Caco-2 (cell line): ENCODE results near the gene ITPRIPL2. TPM values are rescaled to one million over a fixed set of nuclear protein-coding genes. Genes with fewer than 3 reads are reported as not detected.

Experiments
- BruUV-seq: library from RNA; stranded (reverse); fragments of 400-500 nt; replicated peaks from 2 replicates; lab custom pipeline; 2021; lab: Mats Ljungman, UMichigan
- CTCF ChIA-PET: fragments of 300-600 bp; sonication (Branson Sonifier 250); formaldehyde crosslinking; loops from one replicate; lab custom pipeline; 2022; ENCODE audit warnings: antibody characterized with exemption; lab: Charles Lee
- POLR2A ChIA-PET: fragments of 300-600 bp; sonication (Branson Sonifier 250); formaldehyde crosslinking; loops from one replicate; lab custom pipeline; 2022; ENCODE audit warnings: antibody characterized with exemption; lab: Charles Lee
- DNase-seq, 2 experiments: peaks; one replicate each; pipeline versions ENCODE4 v3.0.0 to v3.0.0-alpha.2; 2020 to 2022
- H3K27me3 ChIP-seq: replicated peaks from 2 replicates; pipeline ENCODE4 v1.6.0; 2011; ENCODE audit warnings: low read length; ENCODE audit not compliant: control insufficient read depth, insufficient read depth
- H3K36me3 ChIP-seq: 2 replicates; pipeline ENCODE4 v1.5.1; 2011; ENCODE audit warnings: low read length; ENCODE audit not compliant: control insufficient read depth, insufficient read depth
- H3K4me1 ChIP-seq: fragments of 250-450 bp; sonication (Bioruptor Pico); 2 replicates; pipeline ENCODE4 v1.5.1; 2020; ENCODE audit warnings: mild to moderate bottlenecking
- H3K4me3 ChIP-seq: 2 replicates; pipeline ENCODE4 v1.5.1; 2011; ENCODE audit warnings: low read depth, mild to moderate bottlenecking, control low read depth, low read length
- H3K9me3 ChIP-seq: fragments of 250-450 bp; sonication (Bioruptor Pico); 2 replicates; pipeline ENCODE4 v1.5.1; 2020; ENCODE audit warnings: mild to moderate bottlenecking, moderate library complexity
- H3K27ac Mint-ChIP-seq: one replicate; pipeline ENCODE4 v1.8.0; 2022; ENCODE audit warnings: mixed read lengths; ENCODE audit not compliant: unreplicated experiment
- H3K27me3 Mint-ChIP-seq: one replicate; pipeline ENCODE4 v1.8.0; 2022; ENCODE audit warnings: mixed read lengths; ENCODE audit not compliant: insufficient read depth, unreplicated experiment
- H3K36me3 Mint-ChIP-seq: one replicate; pipeline ENCODE4 v1.8.0; 2022; ENCODE audit warnings: mild to moderate bottlenecking, mixed read lengths; ENCODE audit not compliant: insufficient read depth, unreplicated experiment
- H3K4me1 Mint-ChIP-seq: one replicate; pipeline ENCODE4 v1.8.0; 2022; ENCODE audit warnings: low read depth, mixed read lengths; ENCODE audit not compliant: unreplicated experiment
- H3K4me3 Mint-ChIP-seq: one replicate; pipeline ENCODE4 v1.8.0; 2022; ENCODE audit warnings: mild to moderate bottlenecking, moderate library complexity, mixed read lengths; ENCODE audit not compliant: unreplicated experiment
- H3K9me3 Mint-ChIP-seq: one replicate; pipeline ENCODE4 v1.8.0; 2022; ENCODE audit warnings: mixed read lengths; ENCODE audit not compliant: unreplicated experiment
- intact Hi-C: fragments of 100-400 bp; cut with micrococcal nuclease; formaldehyde crosslinking; loops from one replicate; pipeline ENCODE4 v1.10.0; 2022; ENCODE audit not compliant: unreplicated experiment
- total RNA-seq: library from RNA; stranded (reverse); gene quantifications from 2 replicates; pipeline ENCODE4 v1.2.3, GENCODE V29; 2022
- TF ChIP-seq, protein P1 (sequence below), 2 experiments: fragments of 200-600 bp in 1 of 2; IDR thresholded peaks; 1 replicate in 1 of 2; 2 replicates in 1 of 2; pipeline versions ENCODE4 v1.5.1 to v1.8.0; 2011 to 2022; ENCODE audit warnings: antibody characterized with exemption in 1 of 2, control low read depth in 1 of 2, inconsistent platforms in 1 of 2, low read depth in 1 of 2, low read length in 1 of 2, mild to moderate bottlenecking in 1 of 2, moderate library complexity in 1 of 2; ENCODE audit not compliant: insufficient read depth in 1 of 2, severe bottlenecking in 1 of 2, unreplicated experiment in 1 of 2

The ITPRIPL2 gene
- total RNA-seq, 1 experiment from 2014 or later = 24.5 TPM

- BruUV-seq = no TSS peak
- no peaks in the 10 kb centered on the region for H3K27me3 Mint-ChIP-seq
- peaks cover 10% of the 10 kb centered on the region for H3K36me3 Mint-ChIP-seq
- Histone ChIP-seq H3K36me3 (no peaks in the 10 kb centered on the region), H3K4me3 (no peak overlapping the region), H3K4me1 (peaks cover 14% of the 10 kb centered on the region), H3K27me3 (no peaks in the 10 kb centered on the region), H3K9me3 (no peaks in the 10 kb centered on the region; the same call in 1 of the 2 replicates)
- H3K4me3 Mint-ChIP-seq = no peak overlapping the region
- TF ChIP-seq, protein P1, sequence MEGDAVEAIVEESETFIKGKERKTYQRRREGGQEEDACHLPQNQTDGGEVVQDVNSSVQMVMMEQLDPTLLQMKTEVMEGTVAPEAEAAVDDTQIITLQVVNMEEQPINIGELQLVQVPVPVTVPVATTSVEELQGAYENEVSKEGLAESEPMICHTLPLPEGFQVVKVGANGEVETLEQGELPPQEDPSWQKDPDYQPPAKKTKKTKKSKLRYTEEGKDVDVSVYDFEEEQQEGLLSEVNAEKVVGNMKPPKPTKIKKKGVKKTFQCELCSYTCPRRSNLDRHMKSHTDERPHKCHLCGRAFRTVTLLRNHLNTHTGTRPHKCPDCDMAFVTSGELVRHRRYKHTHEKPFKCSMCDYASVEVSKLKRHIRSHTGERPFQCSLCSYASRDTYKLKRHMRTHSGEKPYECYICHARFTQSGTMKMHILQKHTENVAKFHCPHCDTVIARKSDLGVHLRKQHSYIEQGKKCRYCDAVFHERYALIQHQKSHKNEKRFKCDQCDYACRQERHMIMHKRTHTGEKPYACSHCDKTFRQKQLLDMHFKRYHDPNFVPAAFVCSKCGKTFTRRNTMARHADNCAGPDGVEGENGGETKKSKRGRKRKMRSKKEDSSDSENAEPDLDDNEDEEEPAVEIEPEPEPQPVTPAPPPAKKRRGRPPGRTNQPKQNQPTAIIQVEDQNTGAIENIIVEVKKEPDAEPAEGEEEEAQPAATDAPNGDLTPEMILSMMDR (IDR thresholded peaks at IDR 0.05; ENCODE audit: insufficient read depth in 1 of 2, low read depth in 1 of 2, low read length in 1 of 2, severe bottlenecking in 1 of 2, unreplicated experiment in 1 of 2) = no peak
- POLR2A ChIA-PET = no interaction called here
- DNase-seq = no peak
- H3K9me3 Mint-ChIP-seq = no peaks in the 10 kb centered on the region
- no peak overlapping the region for H3K27ac Mint-ChIP-seq
- intact Hi-C loops = no loop called here
- CTCF ChIA-PET = no interaction called here
- peaks cover 14% of the 10 kb centered on the region for H3K4me1 Mint-ChIP-seq
Measured at GRCh38 chr16:19126300-19126699, 12.5 kb downstream of the ITPRIPL2 start.

GRCh38 chr16:19127205-19127604, 13.4 kb downstream of the ITPRIPL2 start:
- Mint-ChIP-seq H3K4me1 (peaks cover 6% of the 10 kb centered on the region), H3K27ac (no peak overlapping the region), H3K36me3 (peaks cover 2% of the 10 kb centered on the region), H3K27me3 (no peaks in the 10 kb centered on the region), H3K9me3 (no peaks in the 10 kb centered on the region), H3K4me3 (no peak overlapping the region)
- peaks cover 5% of the 10 kb centered on the region; the same call in 1 of the 2 replicates for H3K4me1 ChIP-seq
- no peaks in the 10 kb centered on the region; the same call in 1 of the 2 replicates for H3K9me3 ChIP-seq
- ChIA-PET CTCF (no interaction called here), POLR2A (no interaction called here)
- BruUV-seq = no TSS peak
- DNase-seq = no peak
- no peak overlapping the region for H3K4me3 ChIP-seq
- TF ChIP-seq, protein P1 (IDR thresholded peaks at IDR 0.05; ENCODE audit: insufficient read depth in 1 of 2, low read depth in 1 of 2, low read length in 1 of 2, severe bottlenecking in 1 of 2, unreplicated experiment in 1 of 2) = no peak
- no peaks in the 10 kb centered on the region for H3K36me3 ChIP-seq
- no peaks in the 10 kb centered on the region for H3K27me3 ChIP-seq
- intact Hi-C loops = no loop called here

DNA sequence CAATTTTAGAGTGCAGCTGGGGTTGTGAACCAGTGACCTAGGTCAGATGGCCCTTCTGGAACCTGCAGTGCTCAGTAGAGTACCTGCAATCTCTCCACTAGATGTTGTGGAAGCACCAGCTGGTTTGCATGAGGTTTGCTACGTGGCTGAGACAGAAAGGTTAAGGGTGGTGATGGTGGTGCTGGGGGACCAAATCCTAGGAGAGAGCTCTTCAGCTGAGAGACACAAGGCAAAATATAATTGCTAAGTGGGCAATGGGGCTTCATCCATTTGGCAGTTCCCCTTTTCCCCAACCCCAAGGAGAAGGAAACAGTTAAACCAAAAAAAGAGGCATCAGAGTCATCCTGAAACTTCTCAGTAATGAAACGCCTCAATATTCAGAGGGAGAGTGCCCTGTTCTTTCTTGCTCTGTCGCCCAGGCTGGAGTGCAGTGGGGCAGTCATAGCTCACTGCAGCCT, 13.9 kb downstream of the ITPRIPL2 start:
- H3K27me3 ChIP-seq = no peaks in the 10 kb centered on the region
- H3K9me3 ChIP-seq = no peaks in the 10 kb centered on the region; the same call in 1 of the 2 replicates
- ChIA-PET CTCF (no interaction called here), POLR2A (no interaction called here)
- H3K27me3 Mint-ChIP-seq = no peaks in the 10 kb centered on the region
- peaks cover under 1% of the 10 kb centered on the region for H3K4me1 Mint-ChIP-seq
- H3K27ac Mint-ChIP-seq = no peak overlapping the region
- H3K4me1 ChIP-seq = peaks cover under 1% of the 10 kb centered on the region; the same call in 1 of the 2 replicates
- no peak overlapping the region for H3K4me3 Mint-ChIP-seq
- no peaks in the 10 kb centered on the region for H3K36me3 ChIP-seq
- H3K9me3 Mint-ChIP-seq = no peaks in the 10 kb centered on the region
- no peak for DNase-seq
- TF ChIP-seq, protein P1 (IDR thresholded peaks at IDR 0.05; ENCODE audit: insufficient read depth in 1 of 2, low read depth in 1 of 2, low read length in 1 of 2, severe bottlenecking in 1 of 2, unreplicated experiment in 1 of 2) = no peak
- no peaks in the 10 kb centered on the region for H3K36me3 Mint-ChIP-seq
- no TSS peak for BruUV-seq
- intact Hi-C loops = no loop called here
- H3K4me3 ChIP-seq = no peak overlapping the region
